Endothelial cell of umbilical vein (primary cell): ENCODE measurements around the gene NFYC. TPM values are rescaled to one million over a fixed set of nuclear protein-coding genes. Genes with fewer than 3 reads are reported as not detected.

Experiments
- BruUV-seq: library from RNA; stranded (reverse); fragments of 400-500 nt; replicated peaks from 2 replicates; lab custom pipeline; 2021; lab: Mats Ljungman, UMichigan
- CTCF ChIA-PET: fragments of 300-600, 350-600 bp; sonication (Branson Sonifier 250); formaldehyde crosslinking; loops from one replicate; lab custom pipeline; 2021; ENCODE audit warnings: antibody characterized with exemption, inconsistent platforms; lab: Charles Lee
- POLR2A ChIA-PET: fragments of 300-600, 350-600 bp; sonication (Branson Sonifier 250); formaldehyde crosslinking; loops from one replicate; lab custom pipeline; 2021; ENCODE audit warnings: antibody characterized with exemption, inconsistent platforms; lab: Charles Lee
- DNase-seq: peaks from one replicate; pipeline ENCODE4 v3.0.0-alpha.2; 2011; ENCODE audit warnings: low read depth, low spot score
- FAIRE-seq: peaks from 2 replicates; lab custom pipeline; 2011; peaks lifted over from hg19 to GRCh38; lab: Jason Lieb, UNC
- H2AFZ ChIP-seq: 2 replicates; pipeline ENCODE4 v1.6.0; 2012; ENCODE audit warnings: low read depth, low read length, control low read depth, inconsistent platforms
- H3K27ac ChIP-seq: 2 replicates; pipeline ENCODE4 v1.5.1; 2011; ENCODE audit warnings: low read depth, mild to moderate bottlenecking, control low read depth, low read length, moderate library complexity; ENCODE audit not compliant: insufficient read depth
- H3K27me3 ChIP-seq, 2 experiments: 2 replicates each; pipeline versions ENCODE4 v1.6.0 to v1.6.1; 2011; ENCODE audit warnings: low read length in 2 of 2, mixed read lengths in 1 of 2; ENCODE audit not compliant: control insufficient read depth in 2 of 2, insufficient read depth in 2 of 2
- H3K36me3 ChIP-seq, 2 experiments: 2 replicates in 1 of 2; 3 replicates in 1 of 2; pipeline ENCODE4 v1.5.1; 2011; ENCODE audit warnings: low read length in 2 of 2, mild to moderate bottlenecking in 1 of 2, moderate library complexity in 1 of 2; ENCODE audit not compliant: control insufficient read depth in 2 of 2, insufficient read depth in 2 of 2; ENCODE audit errors: extremely low read depth in 1 of 2
- H3K4me1 ChIP-seq: 3 replicates; pipeline ENCODE4 v1.5.1; 2011; ENCODE audit warnings: mild to moderate bottlenecking, low read length; ENCODE audit not compliant: control insufficient read depth, insufficient read depth; ENCODE audit errors: extremely low read depth
- H3K4me2 ChIP-seq: 2 replicates; pipeline ENCODE4 v1.6.1; 2011; ENCODE audit warnings: low read length, control low read depth, mixed read lengths; ENCODE audit not compliant: insufficient read depth
- H3K4me3 ChIP-seq, 3 experiments: fragments of 200-600 bp in 1 of 3; sonication (generic), shearing (Covaris generic) in 1 of 3; replicated peaks in 1 of 3; 2 replicates each; pipeline ENCODE4 v1.5.1; 2011 to 2016; ENCODE audit warnings: control low read depth in 3 of 3, low read length in 3 of 3, mild to moderate bottlenecking in 2 of 3, inconsistent platforms in 1 of 3, low read depth in 1 of 3, moderate library complexity in 1 of 3; ENCODE audit not compliant: insufficient read depth in 1 of 3
- H3K79me2 ChIP-seq: 2 replicates; pipeline ENCODE4 v1.6.0; 2012; ENCODE audit warnings: low read length, inconsistent platforms; ENCODE audit not compliant: control insufficient read depth, insufficient read depth
- H3K9ac ChIP-seq: replicated peaks from 2 replicates; pipeline ENCODE3; 2011; ENCODE audit warnings: low read length, control low read depth; ENCODE audit not compliant: insufficient read depth; ENCODE audit errors: extremely low read depth
- H3K9me1 ChIP-seq: replicated peaks from 3 replicates; pipeline ENCODE4 v1.6.0; 2011; ENCODE audit warnings: mild to moderate bottlenecking, low read length; ENCODE audit not compliant: control insufficient read depth, insufficient read depth; ENCODE audit errors: extremely low read depth
- H3K9me3 ChIP-seq: replicated peaks from 2 replicates; pipeline ENCODE4 v1.5.1; 2012; ENCODE audit warnings: low read length, inconsistent platforms; ENCODE audit not compliant: control insufficient read depth, insufficient read depth
- H4K20me1 ChIP-seq: replicated peaks from 2 replicates; pipeline ENCODE3; 2011; ENCODE audit warnings: mild to moderate bottlenecking, low read length; ENCODE audit not compliant: control insufficient read depth, insufficient read depth; ENCODE audit errors: extremely low read depth
- CTCF ChIP-seq, 2 donors: IDR thresholded peaks; 1 replicate in 1 of 2; 2 replicates in 1 of 2; pipeline ENCODE4 v1.5.1; 2011; ENCODE audit warnings: low read length in 2 of 2, mild to moderate bottlenecking in 2 of 2, moderate library complexity in 2 of 2, control low read depth in 1 of 2, inconsistent platforms in 1 of 2, low read depth in 1 of 2; ENCODE audit not compliant: insufficient read depth in 1 of 2; ENCODE audit errors: extremely low read depth in 1 of 2
- GATA2 ChIP-seq: IDR thresholded peaks from 2 replicates; pipeline ENCODE4 v1.7.0; 2011; ENCODE audit warnings: low read depth, mild to moderate bottlenecking, moderate library complexity, mixed read lengths, low read length; ENCODE audit not compliant: insufficient read length, insufficient read depth
- JUN ChIP-seq: IDR thresholded peaks from 2 replicates; pipeline ENCODE4 v1.6.1; 2011; ENCODE audit warnings: borderline replicate concordance, low read depth; ENCODE audit not compliant: insufficient read length, insufficient read depth
- MYC ChIP-seq: IDR thresholded peaks from one replicate; pipeline ENCODE4 v1.6.1; 2011; ENCODE audit warnings: mild to moderate bottlenecking, low read depth, low read length
- dilution Hi-C: fragments of 300-500 bp; cut with MboI; formaldehyde crosslinking; loops from one replicate; pipeline ENCODE4 v1.15.0; 2019; ENCODE audit warnings: low sequenced_read_pairs; ENCODE audit not compliant: extremely low pct_ligation_motif_present
- intact Hi-C: fragments of 100-400 bp; cut with micrococcal nuclease; formaldehyde crosslinking; loops from one replicate; pipeline ENCODE4 v1.10.0; 2022
- polyA plus RNA-seq, 4 experiments: library from polyadenylated mRNA; depleted of rRNA in 3 of 4; stranded (reverse) in 3 of 4; unstranded in 1 of 4; fragments of >200 nt; gene quantifications; 2 replicates each; pipeline versions ENCODE4 v1.2.1 to v1.2.3, GENCODE V29; 2011 to 2012; ENCODE audit warnings: missing spikeins in 1 of 4
- total RNA-seq: library from RNA; stranded (reverse); gene quantifications from 2 replicates; pipeline ENCODE4 v1.2.3, GENCODE V29; 2021

The NFYC gene
- total and polyA plus RNA-seq, 2 donors (not counting 3 experiments of a cell fraction or from before 2014, with no cell fraction given), result 51.1 to 81.7 TPM

- FAIRE-seq (no peak), DNase-seq (no peak)
- Histone ChIP-seq H3K9ac (no peak overlapping the region), H3K27ac (no peak overlapping the region), H3K36me3 (no peaks in the 10 kb centered on the region), H3K9me1 (no peaks in the 10 kb centered on the region), H3K79me2 (no peaks in the 10 kb centered on the region), H3K4me2 (no peak overlapping the region), H3K4me1 (no peaks in the 10 kb centered on the region), H3K4me3 (no peak overlapping the region), H4K20me1 (no peaks in the 10 kb centered on the region), H2AFZ (no peak overlapping the region), H3K27me3 (peaks cover 12 to 20% of the 10 kb centered on the region in 2 experiments), H3K9me3 (no peaks in the 10 kb centered on the region)
- intact Hi-C loops (no loop called here), dilution Hi-C loops (no loop called here)
- BruUV-seq, result no TSS peak
- POLR2A ChIA-PET, result no interaction called here
- no peak for TF ChIP-seq JUN
- no peak for TF ChIP-seq GATA2
- TF ChIP-seq MYC, result no peak
- no peak for TF ChIP-seq CTCF (IDR thresholded peaks at IDR 0.05; ENCODE audit: extremely low read depth in 1 of 2, insufficient read depth in 1 of 2, low read depth in 1 of 2, low read length in 2 of 2)
- CTCF ChIA-PET, result interaction anchor here (1.7 kb wide), 1 partner anchor 14 kb away, joined by 7 read pairs; no protein-coding TSS in a partner anchor
Observed at GRCh38 chr1:40787737-40788560, 96.4 kb downstream of the NFYC start.
